ENCODE measurements around the gene DLK2.
"Not testable (repeated sequence)": the region's sequence is repeated elsewhere in the genome, so short reads cannot be mapped to it uniquely, and the experiment has no call there.

Gene DLK2

DNA sequence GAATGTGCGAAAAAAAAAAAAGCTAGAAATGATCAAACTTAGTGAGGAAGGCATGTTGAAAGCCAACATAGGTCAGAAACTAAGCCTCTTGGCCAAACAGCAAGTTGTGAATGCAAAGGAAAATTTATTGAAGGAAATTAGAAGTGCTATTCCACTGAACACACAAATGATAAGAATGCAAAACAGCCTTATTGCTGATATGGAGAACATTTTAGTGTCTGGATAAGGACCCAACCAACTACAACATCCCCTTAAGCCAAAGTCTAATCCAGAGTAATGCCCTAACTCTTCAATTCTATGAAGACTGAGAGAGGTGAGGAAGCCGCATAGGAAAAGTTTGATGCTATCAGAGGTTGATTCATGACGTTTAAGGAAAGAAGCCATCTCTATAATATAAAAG lies 33.5 kb downstream of the DLK2 start:
- Histone ChIP-seq H3K9me3 (replicated peaks; ENCODE audit: insufficient read depth, low read length) (no peaks in the 10 kb centered on the region), H3K79me2 (ENCODE audit: low read length) (no peaks in the 10 kb centered on the region), H3K9ac (ENCODE audit: low read length) (no peak overlapping the region), H3K27me3 (replicated peaks; ENCODE audit: insufficient read depth, low read length) (no peaks in the 10 kb centered on the region), H3K4me3 (ENCODE audit: low read length) (no peak overlapping the region), H2AFZ (ENCODE audit: low read length) (no peak overlapping the region), H3K27ac (ENCODE audit: low read length) (no peak overlapping the region), H3K4me1 (ENCODE audit: low read length) (no peaks in the 10 kb centered on the region), H3F3A (ENCODE audit: insufficient read depth, low read length) (no peaks in the 10 kb centered on the region), H4K20me1 (ENCODE audit: insufficient read depth, low read length) (no peaks in the 10 kb centered on the region), H3K4me2 (ENCODE audit: low read depth, low read length) (no peak overlapping the region), H3K9me2 (replicated peaks; ENCODE audit: insufficient read depth, low read length) (no peaks in the 10 kb centered on the region), H3K36me3 (replicated peaks; ENCODE audit: insufficient read depth, low read length) (no peaks in the 10 kb centered on the region)
- TF ChIP-seq, protein P1, sequence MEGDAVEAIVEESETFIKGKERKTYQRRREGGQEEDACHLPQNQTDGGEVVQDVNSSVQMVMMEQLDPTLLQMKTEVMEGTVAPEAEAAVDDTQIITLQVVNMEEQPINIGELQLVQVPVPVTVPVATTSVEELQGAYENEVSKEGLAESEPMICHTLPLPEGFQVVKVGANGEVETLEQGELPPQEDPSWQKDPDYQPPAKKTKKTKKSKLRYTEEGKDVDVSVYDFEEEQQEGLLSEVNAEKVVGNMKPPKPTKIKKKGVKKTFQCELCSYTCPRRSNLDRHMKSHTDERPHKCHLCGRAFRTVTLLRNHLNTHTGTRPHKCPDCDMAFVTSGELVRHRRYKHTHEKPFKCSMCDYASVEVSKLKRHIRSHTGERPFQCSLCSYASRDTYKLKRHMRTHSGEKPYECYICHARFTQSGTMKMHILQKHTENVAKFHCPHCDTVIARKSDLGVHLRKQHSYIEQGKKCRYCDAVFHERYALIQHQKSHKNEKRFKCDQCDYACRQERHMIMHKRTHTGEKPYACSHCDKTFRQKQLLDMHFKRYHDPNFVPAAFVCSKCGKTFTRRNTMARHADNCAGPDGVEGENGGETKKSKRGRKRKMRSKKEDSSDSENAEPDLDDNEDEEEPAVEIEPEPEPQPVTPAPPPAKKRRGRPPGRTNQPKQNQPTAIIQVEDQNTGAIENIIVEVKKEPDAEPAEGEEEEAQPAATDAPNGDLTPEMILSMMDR (IDR thresholded peaks at IDR 0.05; ENCODE audit: low read length), result no peak
- TF ChIP-seq EZH2 (optimal IDR thresholded peaks at IDR 0.05; ENCODE audit: low read depth, low read length) (no peak), EZH2phosphoT487 (IDR thresholded peaks at IDR 0.05; ENCODE audit: low read length) (no peak)
- DNase-seq, result no peak

- no peaks in the 10 kb centered on the region for H3K36me3 ChIP-seq (replicated peaks; ENCODE audit: insufficient read depth, low read length)
- no peak overlapping the region for H2AFZ ChIP-seq (ENCODE audit: low read length)
- no peak overlapping the region for H3K4me2 ChIP-seq (ENCODE audit: low read depth, low read length)
- H3K9me2 ChIP-seq (replicated peaks; ENCODE audit: insufficient read depth, low read length), result no peaks in the 10 kb centered on the region
- H3K9ac ChIP-seq (ENCODE audit: low read length), result no peak overlapping the region
- TF ChIP-seq, protein P1 (IDR thresholded peaks at IDR 0.05; ENCODE audit: low read length), result no peak
- TF ChIP-seq EZH2 (optimal IDR thresholded peaks at IDR 0.05; ENCODE audit: low read depth, low read length) (no peak), EZH2phosphoT487 (IDR thresholded peaks at IDR 0.05; ENCODE audit: low read length) (no peak)
- DNase-seq, result no peak
- H3K27ac ChIP-seq (ENCODE audit: low read length), result no peak overlapping the region
- no peaks in the 10 kb centered on the region for H3K27me3 ChIP-seq (replicated peaks; ENCODE audit: insufficient read depth, low read length)
- no peaks in the 10 kb centered on the region for H3K9me3 ChIP-seq (replicated peaks; ENCODE audit: insufficient read depth, low read length)
- no peaks in the 10 kb centered on the region for H3K79me2 ChIP-seq (ENCODE audit: low read length)
- no peaks in the 10 kb centered on the region for H3K4me1 ChIP-seq (ENCODE audit: low read length)
- no peak overlapping the region for H3K4me3 ChIP-seq (ENCODE audit: low read length)
- no peaks in the 10 kb centered on the region for H4K20me1 ChIP-seq (ENCODE audit: insufficient read depth, low read length)
- no peaks in the 10 kb centered on the region for H3F3A ChIP-seq (ENCODE audit: insufficient read depth, low read length)
These were observed 35.2 kb downstream of the DLK2 start for GRCh38 chr6:43420012-43420709.

DNA sequence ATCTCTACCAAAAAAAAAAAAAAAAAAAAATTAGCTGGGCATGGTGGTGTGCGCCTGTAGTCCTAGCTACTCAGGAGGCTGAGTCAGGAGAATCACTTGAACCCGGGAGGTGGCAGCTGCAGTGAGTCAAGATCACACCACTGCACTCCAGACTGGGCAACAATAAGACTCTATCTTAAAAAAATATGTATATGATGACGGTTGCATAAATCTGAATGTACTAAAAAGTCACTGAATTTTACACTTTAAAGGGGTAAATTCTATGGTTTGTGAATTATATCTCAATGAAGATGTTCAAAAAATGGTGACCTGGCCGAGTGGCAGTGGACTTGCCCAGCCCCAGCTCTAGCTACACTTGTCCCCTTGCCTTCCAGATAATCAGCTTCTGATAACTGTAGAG lies 38.4 kb downstream of the DLK2 start:
- no peak overlapping the region for H2AFZ ChIP-seq (ENCODE audit: low read length)
- no peak overlapping the region for H3K27ac ChIP-seq (ENCODE audit: low read length)
- no peak for TF ChIP-seq EZH2 (optimal IDR thresholded peaks at IDR 0.05; ENCODE audit: low read depth, low read length)
- TF ChIP-seq, protein P1 (IDR thresholded peaks at IDR 0.05; ENCODE audit: low read length), result no peak
- TF ChIP-seq EZH2phosphoT487 (IDR thresholded peaks at IDR 0.05; ENCODE audit: low read length), result no peak
- H3K9ac ChIP-seq (ENCODE audit: low read length), result no peak overlapping the region
- no peaks in the 10 kb centered on the region for H3K9me2 ChIP-seq (replicated peaks; ENCODE audit: insufficient read depth, low read length)
- no peaks in the 10 kb centered on the region for H3K9me3 ChIP-seq (replicated peaks; ENCODE audit: insufficient read depth, low read length)
- no peaks in the 10 kb centered on the region for H4K20me1 ChIP-seq (ENCODE audit: insufficient read depth, low read length)
- no peaks in the 10 kb centered on the region for H3K4me1 ChIP-seq (ENCODE audit: low read length)
- no peaks in the 10 kb centered on the region for H3F3A ChIP-seq (ENCODE audit: insufficient read depth, low read length)
- H3K36me3 ChIP-seq (replicated peaks; ENCODE audit: insufficient read depth, low read length), result no peaks in the 10 kb centered on the region
- no peak overlapping the region for H3K4me3 ChIP-seq (ENCODE audit: low read length)
- no peaks in the 10 kb centered on the region for H3K27me3 ChIP-seq (replicated peaks; ENCODE audit: insufficient read depth, low read length)
- no peaks in the 10 kb centered on the region for H3K79me2 ChIP-seq (ENCODE audit: low read length)
- H3K4me2 ChIP-seq (ENCODE audit: low read depth, low read length), result no peak overlapping the region
- DNase-seq, result no peak

GRCh38 chr6:43415275-43415674 lies 40.1 kb downstream of the DLK2 start:
- not testable (repeated sequence) for H2AFZ ChIP-seq (ENCODE audit: low read length); H3K4me2 ChIP-seq (ENCODE audit: low read depth, low read length)

More at GRCh38 chr6:43415275-43415674, 40.1 kb downstream of the DLK2 start:
- H3F3A ChIP-seq (ENCODE audit: insufficient read depth, low read length); H4K20me1 ChIP-seq (ENCODE audit: insufficient read depth, low read length); H3K27ac ChIP-seq (ENCODE audit: low read length); H3K9me2 ChIP-seq (replicated peaks; ENCODE audit: insufficient read depth, low read length); H3K79me2 ChIP-seq (ENCODE audit: low read length); H3K9me3 ChIP-seq (replicated peaks; ENCODE audit: insufficient read depth, low read length); H3K9ac ChIP-seq (ENCODE audit: low read length); H3K27me3 ChIP-seq (replicated peaks; ENCODE audit: insufficient read depth, low read length); H3K4me3 ChIP-seq (ENCODE audit: low read length); H3K36me3 ChIP-seq (replicated peaks; ENCODE audit: insufficient read depth, low read length); DNase-seq; H3K4me1 ChIP-seq (ENCODE audit: low read length): not testable (repeated sequence)
